Amniotic stem cell (primary cell): ENCODE results near the gene CDH4.

ENCODE experiments used
- DNase-seq: peaks from one replicate; lab custom pipeline; 2025; lab: John Stamatoyannopoulos, UW

The CDH4 gene

GRCh38 chr20:61671559-61671958, 419.5 kb downstream of the CDH4 start:
- DNase-seq = no peak

DNA sequence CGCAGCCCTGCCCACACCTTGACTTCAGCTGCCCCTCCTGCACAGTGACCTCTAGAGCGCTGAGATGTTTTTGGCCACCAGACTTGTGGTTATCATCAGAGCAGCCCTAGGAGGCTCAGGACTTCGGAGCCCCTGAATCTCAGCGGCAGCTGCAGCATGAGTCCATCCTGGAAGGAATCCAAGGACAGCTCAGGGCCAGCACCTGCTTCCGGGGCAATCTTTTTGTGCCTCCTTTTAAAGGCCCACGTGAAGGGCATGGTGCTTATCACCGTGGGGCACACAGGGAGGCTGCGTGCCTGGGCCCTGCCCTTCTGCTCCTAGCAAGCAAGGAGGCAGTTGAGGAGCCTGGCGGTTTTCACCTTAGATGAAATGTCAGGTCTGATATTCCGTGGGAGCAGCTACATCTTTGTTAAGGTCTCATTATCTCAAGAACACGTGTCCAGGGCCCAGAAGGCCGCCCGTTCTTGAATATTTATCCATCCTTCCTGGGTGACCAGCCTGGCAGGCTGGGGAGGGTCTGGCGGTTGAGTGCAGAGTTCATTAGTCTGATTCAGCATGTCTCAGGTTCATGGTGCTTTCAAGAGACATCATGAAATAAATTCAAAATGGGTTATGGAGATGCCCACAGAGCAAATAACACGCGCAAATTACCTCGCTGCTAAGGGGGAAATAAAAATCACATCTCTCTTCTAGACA, 421.2 kb downstream of the CDH4 start:
- no peak for DNase-seq

DNA sequence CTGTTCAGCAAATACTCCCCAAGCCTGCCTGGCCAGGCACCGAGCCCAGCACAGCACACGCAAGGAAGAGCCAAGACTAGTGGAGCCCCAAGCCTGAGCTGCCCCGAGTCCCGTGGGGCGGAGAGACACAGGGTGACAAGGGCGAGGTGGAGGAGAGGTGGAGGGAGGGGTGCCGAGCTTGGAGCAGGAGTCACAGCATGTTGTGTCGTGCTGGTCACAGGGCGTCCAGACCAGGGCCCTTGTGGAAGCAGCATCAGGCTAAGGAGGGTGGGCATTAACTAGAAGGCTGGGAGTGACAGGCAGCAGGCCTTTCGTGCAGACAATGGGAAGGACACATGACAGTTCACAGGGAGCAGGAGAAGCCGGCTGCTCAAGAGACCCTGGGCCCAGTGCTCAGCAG, 422.1 kb downstream of the CDH4 start:
- DNase-seq = no peak

- no peak for DNase-seq
These were observed 422.6 kb downstream of the CDH4 start for GRCh38 chr20:61674688-61675087.

GRCh38 chr20:61677928-61678327, 425.9 kb downstream of the CDH4 start:
- no peak for DNase-seq

- DNase-seq = no peak
These were observed 426.4 kb downstream of the CDH4 start for GRCh38 chr20:61678437-61678836.

DNA sequence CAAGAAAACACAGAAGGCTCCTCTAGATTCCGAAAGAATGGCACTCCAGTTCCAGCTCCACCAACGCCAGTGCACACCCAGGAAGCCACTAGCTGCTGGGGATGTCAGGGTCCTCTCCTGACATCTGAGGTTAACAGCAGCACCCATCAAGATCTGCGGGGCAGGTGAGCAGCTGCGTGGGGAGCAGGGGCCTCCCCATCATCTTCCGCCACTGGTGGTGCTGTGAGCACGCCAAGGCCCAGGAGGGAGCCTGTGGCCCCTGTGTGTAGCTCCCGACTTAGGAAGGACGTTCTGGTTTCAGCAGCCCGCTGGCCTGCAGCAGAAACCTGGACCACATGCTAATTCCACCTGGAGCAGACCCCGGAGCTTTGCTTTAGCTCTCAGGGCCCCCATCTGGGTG, 427.4 kb downstream of the CDH4 start:
- DNase-seq = no peak

GRCh38 chr20:61680096-61680495, 428.0 kb downstream of the CDH4 start:
- DNase-seq = no peak

GRCh38 chr20:61682114-61682995, 430.3 kb downstream of the CDH4 start:
- no peak for DNase-seq

GRCh38 chr20:61682996-61683681, 431.1 kb downstream of the CDH4 start:
- no peak for DNase-seq

DNA sequence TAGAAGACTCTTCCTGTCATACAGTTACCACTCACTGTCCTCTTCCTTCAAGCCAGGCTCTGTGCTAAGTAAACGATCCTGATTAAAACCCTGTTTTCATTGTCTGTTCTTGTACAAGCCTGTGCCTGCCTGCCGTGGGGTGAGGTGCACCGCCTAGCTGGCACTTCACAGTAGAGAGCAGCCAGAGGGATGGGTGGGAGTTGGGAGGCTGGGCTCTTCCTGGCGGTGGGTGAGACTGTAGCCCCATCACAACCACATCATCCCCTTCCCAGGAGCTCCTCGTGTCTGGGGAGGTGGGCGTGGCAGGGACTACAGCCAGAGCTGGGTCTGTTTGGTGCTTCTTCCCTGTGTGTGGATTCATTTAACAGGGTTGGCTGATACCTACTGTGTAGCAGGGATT, 431.7 kb downstream of the CDH4 start:
- DNase-seq = no peak

DNA sequence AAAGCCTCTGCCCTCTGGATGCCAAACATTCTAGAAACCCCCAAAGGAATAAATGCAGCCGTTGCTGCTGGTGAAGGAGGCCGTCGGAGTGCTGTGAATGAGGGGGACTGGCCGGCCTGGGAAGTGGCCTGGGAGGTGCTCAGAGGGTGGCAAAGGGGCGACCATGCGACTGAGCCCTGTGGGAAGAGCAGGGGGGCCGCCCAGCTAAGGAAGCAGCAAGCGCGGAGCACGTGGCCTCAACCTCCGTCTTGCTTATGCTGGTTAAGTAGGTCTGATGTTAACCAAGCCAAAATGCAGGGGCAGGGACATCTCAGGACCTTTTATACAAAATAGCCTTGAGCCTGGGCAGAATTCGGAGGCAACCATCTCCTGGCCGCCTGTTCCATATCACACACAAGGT, 432.1 kb downstream of the CDH4 start:
- no peak for DNase-seq

GRCh38 chr20:61684583-61685235, 432.6 kb downstream of the CDH4 start:
- no peak for DNase-seq

DNA sequence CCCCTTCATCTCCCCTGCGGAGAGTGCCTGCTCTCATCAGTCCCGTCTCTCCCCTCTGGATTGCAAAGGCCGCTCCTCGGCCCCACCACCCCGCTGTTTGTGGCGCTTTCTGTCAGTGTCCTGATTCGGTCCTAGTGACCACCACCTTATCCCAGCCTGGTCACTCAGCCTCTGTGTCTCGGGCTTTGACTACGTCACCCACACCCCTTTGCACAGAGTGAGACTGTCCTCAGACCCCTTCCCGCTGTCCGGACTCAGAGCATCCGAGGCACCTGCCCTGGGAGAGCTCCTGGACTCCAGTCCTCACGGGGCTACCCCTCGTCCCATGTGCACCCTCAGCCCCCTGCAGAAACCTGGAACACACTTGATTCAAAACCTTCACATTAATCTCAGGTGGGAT, 433.4 kb downstream of the CDH4 start:
- DNase-seq = no peak

- DNase-seq = no peak
These were observed 434.2 kb downstream of the CDH4 start for GRCh38 chr20:61686051-61686936.

DNA sequence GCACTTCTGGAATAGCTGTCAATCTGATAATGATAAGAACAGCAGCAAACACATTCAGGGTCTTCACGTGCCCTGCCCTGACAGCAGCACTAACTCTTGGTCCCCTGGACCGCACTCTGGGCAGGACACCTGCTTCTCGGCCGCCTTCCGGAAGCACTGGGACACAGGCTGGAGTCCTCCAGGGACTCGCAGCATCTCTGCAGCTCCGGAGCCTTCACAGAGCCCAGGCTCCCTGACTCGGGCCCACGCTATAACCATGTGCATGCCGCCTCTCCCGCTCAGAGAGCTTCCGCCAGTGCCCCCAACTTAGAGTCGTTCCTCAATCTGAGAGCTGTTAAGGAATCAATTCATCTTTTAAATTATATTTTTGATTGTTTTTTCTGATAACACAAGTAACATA, 436.4 kb downstream of the CDH4 start:
- no peak for DNase-seq

DNA sequence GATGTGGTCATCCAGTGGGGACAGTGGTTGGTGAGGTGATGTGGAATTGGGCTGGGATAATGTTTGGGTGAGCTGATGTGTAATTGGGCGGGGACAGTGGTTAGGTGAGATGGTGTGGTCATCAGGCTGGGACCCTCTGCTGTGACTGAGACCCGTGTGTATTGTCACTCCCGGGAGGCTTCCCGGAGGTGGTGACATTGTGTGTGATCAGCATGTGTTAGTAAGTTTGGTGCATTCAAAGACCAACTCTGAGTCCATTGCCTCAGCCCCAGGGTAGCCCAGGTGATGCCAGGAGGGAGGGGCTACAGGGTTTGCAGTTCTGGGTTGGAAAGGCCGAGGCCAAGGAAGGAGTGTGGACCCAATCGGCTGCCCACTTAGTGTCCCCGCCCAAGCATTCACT, 438.1 kb downstream of the CDH4 start:
- DNase-seq = no peak

DNA sequence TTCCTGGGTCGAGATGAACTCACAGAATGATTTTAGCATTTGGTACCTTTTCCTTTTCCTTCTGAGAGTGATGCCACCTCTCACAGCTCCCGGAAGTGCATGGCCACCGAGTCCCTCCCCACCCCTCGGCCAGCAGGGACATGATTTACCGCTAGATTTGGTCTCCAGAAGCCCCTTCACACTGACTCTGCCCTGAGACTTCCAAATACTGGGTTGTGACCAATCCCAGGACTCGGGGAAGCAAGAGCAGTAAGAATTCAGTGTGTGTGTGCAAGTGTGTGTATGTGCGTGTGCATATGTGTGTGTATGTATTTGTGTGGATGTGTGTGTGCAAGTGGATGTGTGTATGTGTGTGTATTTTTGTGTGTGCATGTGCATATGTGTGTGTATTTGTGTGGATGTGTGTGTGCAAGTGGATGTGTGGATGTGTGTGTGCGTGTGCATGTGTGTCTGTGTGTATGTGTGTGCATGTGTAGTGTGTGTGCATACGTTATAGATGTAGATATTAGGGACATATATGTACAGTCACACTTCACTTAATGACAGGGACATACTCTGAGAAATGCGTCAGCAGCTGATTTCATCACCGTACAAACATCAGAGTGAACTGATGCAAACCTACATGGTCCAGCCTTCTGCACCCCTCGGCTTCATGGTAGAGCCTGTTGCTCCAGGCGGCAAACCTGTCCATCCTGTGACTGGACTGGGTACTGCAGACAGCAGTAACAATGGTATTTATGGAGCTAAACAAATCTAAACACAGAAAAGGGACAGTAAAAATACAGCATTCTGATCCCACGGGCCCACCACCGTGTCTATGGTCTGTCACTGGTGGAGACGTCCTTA, 439.2 kb downstream of the CDH4 start:
- DNase-seq = no peak

DNA sequence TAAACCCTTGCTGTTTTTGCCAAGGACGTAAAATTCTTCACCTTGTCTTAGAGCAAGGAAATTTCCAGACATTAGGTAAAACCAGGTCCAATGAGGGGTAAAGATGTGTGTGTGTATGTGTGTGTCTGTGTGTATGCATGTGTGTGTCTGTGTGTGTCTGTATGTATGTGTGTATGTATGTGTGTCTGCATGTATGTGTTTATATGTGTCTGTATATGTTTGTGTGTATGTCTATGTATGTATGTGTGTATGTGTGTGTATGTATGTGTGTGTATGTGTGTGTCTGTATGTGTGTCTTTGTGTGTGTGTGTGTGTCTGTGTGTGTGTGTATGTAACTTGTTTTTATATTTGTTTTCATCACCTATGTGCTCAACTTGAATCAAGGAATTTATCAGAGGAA, 439.9 kb downstream of the CDH4 start:
- no peak for DNase-seq

- DNase-seq = no peak
These were observed 440.4 kb downstream of the CDH4 start for GRCh38 chr20:61692479-61692878.
